Upper lobe of left lung (tissue), 4 donors: ENCODE results near the gene EXOC2.

Experiments used
- CTCF ChIP-seq, 6 experiments: fragments of 450-650 bp in 4 of 6; fragments of 200-600 bp in 2 of 6; sonication (generic) in 2 of 6; IDR thresholded peaks; one replicate each; pipeline ENCODE4 v1.5.1; 2016 to 2019; ENCODE audit warnings: antibody characterized with exemption in 6 of 6
- EP300 ChIP-seq, 4 donors: sonication (generic); formaldehyde crosslinking; IDR thresholded peaks; one replicate each; pipeline ENCODE4 v1.5.1; 2017; ENCODE audit warnings: antibody characterized with exemption in 4 of 4, control low read depth in 2 of 4
- POLR2A ChIP-seq, 4 donors: fragments of 450-650 bp; IDR thresholded peaks; one replicate each; pipeline ENCODE4 v1.5.1; 2016 to 2017; ENCODE audit warnings: antibody characterized with exemption in 4 of 4, mild to moderate bottlenecking in 2 of 4
- POLR2AphosphoS5 ChIP-seq, 2 donors: sonication (generic); formaldehyde crosslinking; IDR thresholded peaks; one replicate each; pipeline ENCODE4 v1.5.1; 2017; ENCODE audit warnings: antibody characterized with exemption in 2 of 2

GRCh38 chr6:448296-449056 lies 244.5 kb downstream of the EXOC2 start:
- TF ChIP-seq POLR2AphosphoS5 (IDR thresholded peaks at IDR 0.05) = no peak
- TF ChIP-seq CTCF (IDR thresholded peaks at IDR 0.05) = no peak
- no peak for TF ChIP-seq EP300 (IDR thresholded peaks at IDR 0.05)
- TF ChIP-seq POLR2A (IDR thresholded peaks at IDR 0.05) = no peak
